HG03108 (cell line): Measurements from ENCODE around the gene RBM3.
"Not testable (repeated sequence)": the region's sequence is repeated elsewhere in the genome, so short reads cannot be mapped to it uniquely, and the experiment has no call there.

Experiments used
- ATAC-seq: cut with Tn5 transposase; IDR thresholded peaks from one replicate; pipeline ENCODE4 v1.9.1; 2021; ENCODE audit warnings: moderate library complexity; ENCODE audit not compliant: unreplicated experiment

The RBM3 gene

DNA sequence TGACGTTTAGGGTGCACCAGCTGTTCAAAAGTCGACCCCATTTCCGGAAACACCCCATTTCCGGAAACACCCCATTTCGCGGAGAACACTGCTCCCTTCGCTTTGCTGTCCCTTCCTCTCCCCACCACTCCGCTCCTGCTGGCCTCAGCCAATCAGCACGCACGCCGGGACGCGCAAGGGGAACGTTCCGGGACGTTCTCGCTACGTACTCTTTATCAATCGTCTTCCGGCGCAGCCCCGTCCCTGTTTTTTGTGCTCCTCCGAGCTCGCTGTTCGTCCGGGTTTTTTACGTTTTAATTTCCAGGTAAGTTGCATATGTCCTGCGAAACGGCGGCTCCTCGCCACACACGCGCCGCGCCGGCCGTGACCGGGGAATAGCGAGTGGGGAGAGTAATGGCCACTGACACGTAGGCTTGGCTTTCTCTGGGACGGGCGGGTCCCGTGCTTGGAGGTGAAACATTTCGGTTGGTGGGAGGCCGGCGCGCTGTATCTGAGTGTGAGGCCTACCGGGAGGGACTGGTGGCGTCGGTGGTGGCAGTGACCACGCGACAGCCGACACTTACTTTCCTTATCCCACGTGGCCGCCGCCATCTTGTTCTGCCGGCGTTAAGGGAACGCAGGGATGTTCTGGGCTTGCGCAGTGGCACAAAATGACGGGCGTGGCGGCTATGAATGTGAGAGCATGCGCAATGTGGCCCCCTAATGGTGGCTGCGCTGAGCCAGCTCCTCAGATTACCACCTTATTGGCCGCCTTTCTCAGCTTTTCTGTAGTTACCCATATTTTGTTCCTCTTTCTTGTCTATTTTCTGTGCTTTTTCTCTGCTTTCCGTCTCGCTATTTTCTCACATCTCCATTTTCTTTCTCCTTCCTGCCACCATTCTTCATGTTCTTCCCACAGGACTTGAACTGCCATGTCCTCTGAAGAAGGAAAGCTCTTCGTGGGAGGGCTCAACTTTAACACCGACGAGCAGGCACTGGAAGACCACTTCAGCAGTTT is at the start of gene RBM3:
Gene RBM3 (plus strand): TSS at position 215 of the 997 bp plus-strand sequence. CDS start 697 bp downstream, at position 912.
- peak; percentile 80 for ATAC-seq

- ATAC-seq, result not testable (repeated sequence)
Observed at GRCh38 chrX:48525853-48526252, 48.4 kb upstream of the RBM3 start.

GRCh38 chrX:48530736-48531135 is 43.5 kb upstream of the RBM3 start:
- ATAC-seq, result no peak

DNA sequence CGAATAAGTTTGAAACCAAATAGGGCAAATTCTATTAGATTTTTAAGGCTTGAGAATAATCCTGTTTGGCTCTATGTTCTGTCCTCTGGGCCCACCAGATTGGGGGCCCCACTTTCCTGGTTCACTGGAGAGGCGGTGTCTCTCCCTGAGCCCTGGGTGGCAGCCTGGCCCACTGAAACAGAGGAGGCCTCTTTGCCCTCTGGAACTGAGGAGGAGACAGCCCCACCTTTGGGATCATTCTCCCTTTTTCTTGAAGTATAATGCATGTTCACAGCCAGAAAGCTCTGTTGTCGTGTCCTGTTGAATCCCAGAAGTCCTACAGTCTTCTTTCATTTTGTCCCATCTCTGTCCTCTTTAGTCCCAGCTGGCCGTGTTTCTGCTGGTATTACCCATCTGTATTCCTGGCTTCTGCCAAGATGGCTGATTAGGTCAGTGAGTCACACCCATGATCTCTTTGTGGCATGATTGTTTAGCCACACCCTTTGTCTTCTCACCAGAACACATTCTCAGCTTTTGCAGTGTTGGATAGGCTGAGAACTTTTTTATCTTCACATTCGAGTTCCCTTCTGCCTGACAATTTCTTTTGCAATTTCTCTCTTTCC is 42.8 kb upstream of the RBM3 start:
- ATAC-seq, result no peak

DNA sequence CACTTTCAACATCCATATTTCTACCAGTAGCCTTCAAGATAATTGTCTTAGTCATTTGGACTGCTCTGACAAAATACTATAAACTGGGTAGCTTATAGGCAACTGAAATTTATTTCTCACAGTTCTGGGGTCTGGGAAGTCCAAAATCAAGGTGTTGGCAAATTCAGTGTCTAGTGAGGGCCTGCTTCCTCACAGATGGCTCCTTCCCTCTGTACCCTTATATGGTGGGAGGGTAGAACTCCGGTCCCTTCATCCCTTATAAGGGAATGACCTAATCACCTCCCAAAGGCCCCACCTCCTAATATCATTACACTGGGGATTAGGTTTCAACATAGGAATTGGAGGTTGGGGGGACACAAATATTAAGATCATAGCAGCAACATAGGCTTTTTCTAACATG is 42.1 kb upstream of the RBM3 start:
- no peak for ATAC-seq

GRCh38 chrX:48533165-48533564 is 41.1 kb upstream of the RBM3 start:
- no peak for ATAC-seq

- ATAC-seq, result no peak
Observed at GRCh38 chrX:48538641-48539344, 35.5 kb upstream of the RBM3 start.

DNA sequence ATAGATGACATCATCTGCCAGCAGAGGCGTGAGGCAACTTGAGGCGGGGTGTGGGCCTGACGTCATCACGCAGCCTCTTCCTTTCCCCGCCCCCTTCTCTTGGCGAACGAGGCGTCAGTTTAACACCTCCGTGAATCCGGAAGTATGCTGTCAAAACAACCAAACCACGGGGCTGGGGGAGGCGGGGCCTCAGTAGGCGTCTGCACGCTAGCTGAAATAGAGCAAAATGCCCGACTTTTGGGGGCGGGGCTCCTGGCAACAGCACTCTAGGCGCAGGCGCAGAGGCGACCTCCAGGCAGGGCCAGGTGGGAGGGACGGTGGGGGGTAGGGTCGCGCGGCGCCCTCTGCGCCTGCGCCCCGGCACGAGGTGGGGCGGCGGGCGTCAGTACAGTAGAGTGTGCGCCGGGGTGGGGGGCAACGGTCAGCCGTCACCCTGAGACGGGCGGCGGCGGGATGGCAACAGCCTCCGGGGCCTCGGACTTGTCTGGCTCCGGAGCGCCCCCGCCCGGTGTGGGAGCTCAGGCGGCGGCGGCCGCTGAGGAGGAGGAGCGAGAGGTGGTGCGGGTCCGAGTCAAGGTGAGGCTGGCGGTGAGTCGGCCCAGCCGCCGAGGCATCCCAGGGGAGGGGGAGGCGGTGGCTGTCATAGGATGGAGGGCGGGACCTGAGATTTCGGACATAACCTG is 34.8 kb upstream of the RBM3 start, which contains the start of gene TBC1D25:
Gene TBC1D25 (plus strand): TSS at position 370 of the 683 bp plus-strand sequence. CDS start 84 bp downstream, at position 454.
- peak; percentile 82 for ATAC-seq

- peak; percentile 18 for ATAC-seq
Observed at GRCh38 chrX:48540028-48540375, 34.3 kb upstream of the RBM3 start.

DNA sequence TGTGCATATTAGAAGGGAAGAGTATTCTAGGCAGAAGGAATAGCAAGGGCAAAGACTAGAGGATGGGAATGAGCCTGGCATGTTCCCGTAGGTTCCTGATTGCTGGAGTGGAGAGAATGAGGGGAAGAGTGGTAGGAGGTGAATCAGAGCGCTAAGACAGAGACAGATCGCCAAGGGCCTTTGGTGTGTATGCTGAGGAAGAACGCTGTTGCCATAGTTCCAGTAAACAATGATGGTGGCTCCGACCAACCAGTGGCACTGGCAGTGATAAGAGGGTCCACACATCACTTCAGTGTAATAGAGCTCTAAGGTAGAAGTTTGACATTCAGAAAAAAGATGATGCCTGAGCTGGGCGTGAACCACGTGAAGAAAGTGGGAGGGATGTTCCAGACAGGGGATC is 33.8 kb upstream of the RBM3 start:
- no peak for ATAC-seq

DNA sequence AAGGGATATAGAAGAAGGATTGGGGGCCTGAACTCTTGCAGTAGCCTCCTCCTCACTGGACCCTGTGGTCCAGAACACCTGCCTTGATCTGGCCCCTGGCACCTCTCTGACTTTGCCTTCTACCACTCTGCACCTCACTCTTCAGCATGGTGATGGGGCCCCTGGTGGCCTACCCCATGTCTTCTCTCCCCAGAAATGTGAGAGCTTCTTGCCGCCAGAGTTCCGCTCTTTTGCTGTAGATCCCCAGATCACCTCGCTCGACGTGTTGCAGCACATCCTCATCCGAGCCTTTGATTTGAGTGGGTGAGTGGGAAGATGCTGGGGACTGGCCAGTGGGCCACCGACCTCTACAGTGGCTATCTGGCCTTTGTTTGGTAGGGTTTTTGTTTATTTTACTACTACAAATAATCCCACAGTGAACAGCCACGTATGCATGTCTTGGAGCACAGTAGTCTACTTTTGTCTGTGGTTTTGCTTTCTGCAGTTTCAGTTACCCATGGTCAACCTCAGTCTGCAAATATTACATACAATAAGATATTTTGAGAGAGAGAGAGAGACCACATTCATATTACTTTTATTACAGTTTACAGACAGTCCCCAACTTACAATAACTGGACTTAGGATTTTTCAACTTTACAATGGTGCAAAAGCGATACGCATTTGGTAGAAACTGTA is 33.0 kb upstream of the RBM3 start:
- ATAC-seq, result no peak

GRCh38 chrX:48548871-48549270 is 25.4 kb upstream of the RBM3 start:
- ATAC-seq, result no peak

DNA sequence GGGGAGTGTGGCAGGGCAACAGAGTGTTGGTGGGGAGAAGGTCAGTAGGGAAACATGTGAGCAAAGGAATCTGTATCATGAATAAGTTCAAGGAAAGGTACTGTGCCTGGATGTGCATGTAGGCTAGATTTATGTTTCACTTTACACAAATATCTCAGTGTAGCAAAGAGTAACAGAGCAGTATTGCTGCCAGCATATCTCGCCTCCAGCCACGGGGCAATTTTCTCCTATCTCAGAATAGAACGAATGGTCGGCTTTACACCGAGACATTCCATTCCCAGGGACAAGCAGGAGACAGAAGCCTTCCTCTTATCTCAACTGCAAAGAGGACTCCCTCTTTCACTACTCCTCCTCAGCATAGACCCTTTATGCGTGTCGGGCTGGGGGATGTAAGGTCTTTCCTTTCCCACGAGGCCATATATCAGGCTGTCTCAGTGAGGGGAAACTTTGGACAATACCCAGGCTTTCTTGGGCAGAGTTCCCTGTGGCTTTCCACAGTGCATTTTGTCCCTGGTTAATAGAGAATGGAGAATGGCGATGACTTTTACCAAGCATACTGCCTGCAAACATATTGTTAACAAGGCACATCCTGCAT is 18.5 kb upstream of the RBM3 start:
- not testable (repeated sequence) for ATAC-seq

DNA sequence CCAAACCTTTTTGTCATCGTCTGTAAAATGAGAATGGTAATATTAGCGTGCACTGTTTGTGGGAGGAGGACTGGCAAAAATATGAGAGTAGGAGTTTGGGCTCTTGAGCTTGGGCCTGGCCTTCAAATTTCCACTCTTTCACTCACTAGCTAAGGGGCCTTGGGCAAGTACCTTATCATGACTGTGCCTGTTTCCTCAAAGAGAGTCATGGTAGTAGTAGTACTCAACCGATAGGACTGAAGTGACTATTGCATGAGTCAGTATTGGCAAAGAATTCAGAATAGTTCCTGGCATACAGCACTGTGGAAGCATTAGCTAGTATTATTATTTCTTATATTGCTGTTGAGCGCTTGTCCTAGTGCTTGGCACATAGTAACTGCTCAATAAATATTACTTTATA is 16.0 kb upstream of the RBM3 start:
- ATAC-seq, result no peak

- no peak for ATAC-seq
Observed at GRCh38 chrX:48559636-48560035, 14.6 kb upstream of the RBM3 start.

- no peak for ATAC-seq
Observed at GRCh38 chrX:48560056-48560455, 14.2 kb upstream of the RBM3 start.

DNA sequence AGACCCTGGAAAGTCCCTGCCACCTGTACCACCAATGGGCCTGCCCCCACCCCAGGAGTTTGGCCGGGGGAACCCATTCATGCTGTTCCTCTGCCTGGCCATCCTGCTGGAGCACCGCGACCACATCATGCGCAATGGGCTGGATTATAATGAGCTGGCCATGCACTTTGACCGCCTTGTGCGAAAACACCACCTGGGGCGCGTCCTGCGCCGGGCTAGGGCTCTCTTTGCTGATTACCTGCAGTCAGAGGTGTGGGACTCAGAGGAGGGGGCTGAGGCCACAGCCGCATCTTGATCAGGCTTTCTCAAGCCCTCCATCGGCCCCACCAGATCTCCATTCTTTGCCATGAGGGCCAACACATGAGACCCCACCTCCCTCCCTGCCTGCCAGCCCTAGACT is 13.6 kb upstream of the RBM3 start:
- no peak for ATAC-seq

DNA sequence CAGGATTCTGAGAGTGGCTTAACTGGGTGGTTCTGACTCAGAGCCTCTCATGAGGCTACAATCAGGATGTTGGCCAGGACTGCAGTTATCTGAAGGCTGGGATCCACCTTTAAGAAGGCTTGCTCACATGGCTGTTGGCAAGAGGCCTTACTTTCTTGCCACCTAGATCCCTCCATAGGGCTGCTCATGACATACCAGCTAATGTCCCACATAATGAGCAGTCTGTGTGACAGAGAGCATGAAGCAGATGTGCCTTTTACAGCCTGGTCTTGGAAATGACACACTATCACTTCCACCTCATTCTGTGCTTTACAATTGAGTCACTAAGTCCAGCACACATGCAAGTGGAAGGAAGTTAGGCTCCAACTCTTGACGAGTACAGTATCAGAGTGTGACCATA is 4.3 kb upstream of the RBM3 start:
- peak; percentile 40 for ATAC-seq

- ATAC-seq, result no peak
Observed at GRCh38 chrX:48573690-48574269, 504 bp upstream of the RBM3 start.

- ATAC-seq, result no peak
Observed at GRCh38 chrX:48575642-48576041, 1.4 kb downstream of the RBM3 start.
